GM18505 (cell line): ENCODE measurements around the gene TRAF2.

Experiments used
- ATAC-seq: cut with Tn5 transposase; IDR thresholded peaks from one replicate; pipeline ENCODE4 v1.9.1; 2021; ENCODE audit not compliant: unreplicated experiment
- POLR2A ChIP-seq: IDR thresholded peaks from 4 replicates; pipeline ENCODE4 v1.6.1; 2011; ENCODE audit warnings: borderline replicate concordance; ENCODE audit not compliant: insufficient read depth, insufficient read length; ENCODE audit errors: extremely low read depth

The TRAF2 gene

GRCh38 chr9:136900556-136900955 is 14.2 kb downstream of the TRAF2 start:
- no peak for ATAC-seq
- TF ChIP-seq POLR2A, result no peak

GRCh38 chr9:136900988-136901515 is 14.7 kb downstream of the TRAF2 start:
- no peak for TF ChIP-seq POLR2A
- no peak for ATAC-seq

- TF ChIP-seq POLR2A, result peak; percentile 75
- no peak for ATAC-seq
Observed at GRCh38 chr9:136901516-136902258, 15.4 kb downstream of the TRAF2 start.

- no peak for ATAC-seq
- peak; percentile 19 for TF ChIP-seq POLR2A
Observed at GRCh38 chr9:136902259-136902821, 16.0 kb downstream of the TRAF2 start.

GRCh38 chr9:136903041-136903554 is 16.8 kb downstream of the TRAF2 start:
- TF ChIP-seq POLR2A, result no peak
- no peak for ATAC-seq

- TF ChIP-seq POLR2A, result no peak
- no peak for ATAC-seq
Observed at GRCh38 chr9:136906266-136906665, 19.9 kb downstream of the TRAF2 start.

- no peak for TF ChIP-seq POLR2A
- no peak for ATAC-seq
Observed at GRCh38 chr9:136907011-136907914, 20.9 kb downstream of the TRAF2 start.

- TF ChIP-seq POLR2A, result no peak
- ATAC-seq, result no peak
Observed at GRCh38 chr9:136910197-136910900, 24.0 kb downstream of the TRAF2 start.

- TF ChIP-seq POLR2A, result no peak
- ATAC-seq, result no peak
Observed at GRCh38 chr9:136910901-136911245, 24.6 kb downstream of the TRAF2 start.

GRCh38 chr9:136913701-136914438 is 27.6 kb downstream of the TRAF2 start:
- TF ChIP-seq POLR2A, result no peak
- ATAC-seq, result no peak

- TF ChIP-seq POLR2A, result no peak
- ATAC-seq, result no peak
Observed at GRCh38 chr9:136915632-136916329, 29.5 kb downstream of the TRAF2 start.

GRCh38 chr9:136916330-136917184 is 30.2 kb downstream of the TRAF2 start:
- TF ChIP-seq POLR2A, result no peak
- ATAC-seq, result no peak
